OCI-LY7 (cell line): Measurements from ENCODE around the gene MOGAT3. TPM values are rescaled to one million over a fixed set of nuclear protein-coding genes. Genes with fewer than 3 reads are reported as not detected.
A peak's percentile ranks its signal among the peaks of the same experiment; 100 is the strongest.

Experiments used
- BruUV-seq: library from RNA; stranded (reverse); fragments of 400-500 nt; replicated peaks from 2 replicates; lab custom pipeline; 2021; lab: Mats Ljungman, UMichigan
- CTCF ChIA-PET: fragments of 300-600 bp; sonication (Branson Sonifier 250); formaldehyde crosslinking; loops from one replicate; lab custom pipeline; 2022; ENCODE audit warnings: antibody characterized with exemption; ENCODE audit not compliant: unreplicated experiment; lab: Charles Lee
- POLR2A ChIA-PET: fragments of 300-600 bp; sonication (Branson Sonifier 250); formaldehyde crosslinking; loops from one replicate; lab custom pipeline; 2022; ENCODE audit warnings: antibody characterized with exemption; lab: Charles Lee
- DNase-seq: peaks from one replicate; pipeline ENCODE4 v3.0.0-alpha.2; 2015; ENCODE audit warnings: low spot score
- H2AFZ ChIP-seq: fragments of 200-600 bp; sonication (generic), shearing (Covaris generic); 2 replicates; pipeline ENCODE4 v1.6.1; 2014; ENCODE audit warnings: mild to moderate bottlenecking, antibody characterized with exemption, low read length, moderate library complexity
- H3K27ac ChIP-seq: fragments of 200-600 bp; sonication (generic); 2 replicates; pipeline ENCODE4 v1.5.1; 2014; ENCODE audit warnings: mixed run types, low read depth, mild to moderate bottlenecking, moderate library complexity, low read length, inconsistent platforms; ENCODE audit not compliant: poor library complexity, severe bottlenecking
- H3K36me3 ChIP-seq: fragments of 200-600 bp; sonication (generic); 2 replicates; pipeline ENCODE4 v1.6.1; 2014; ENCODE audit warnings: mild to moderate bottlenecking, antibody characterized with exemption, low read length, moderate library complexity, mixed read lengths; ENCODE audit not compliant: insufficient read depth
- H3K4me1 ChIP-seq: fragments of 200-600 bp; sonication (generic); 2 replicates; pipeline ENCODE4 v1.5.1; 2014; ENCODE audit warnings: mild to moderate bottlenecking, low read length; ENCODE audit not compliant: insufficient read depth, poor library complexity, severe bottlenecking
- H3K4me2 ChIP-seq: fragments of 200-600 bp; sonication (generic); 2 replicates; pipeline ENCODE4 v1.6.1; 2014; ENCODE audit warnings: mild to moderate bottlenecking, low read length
- H3K4me3 ChIP-seq: fragments of 200-600 bp; sonication (generic); 2 replicates; pipeline ENCODE4 v1.5.1; 2014; ENCODE audit warnings: mild to moderate bottlenecking, low read depth, low read length; ENCODE audit not compliant: poor library complexity, severe bottlenecking
- H3K79me2 ChIP-seq: fragments of 200-600 bp; sonication (generic); 2 replicates; pipeline ENCODE4 v1.6.1; 2016; ENCODE audit warnings: low read depth, mild to moderate bottlenecking, low read length, moderate library complexity, mixed read lengths; ENCODE audit not compliant: insufficient read depth
- H3K9me2 ChIP-seq: fragments of 200-600 bp; sonication (generic); 2 replicates; pipeline ENCODE4 v1.6.1; 2016; ENCODE audit warnings: mild to moderate bottlenecking, low read length, mixed read lengths; ENCODE audit not compliant: insufficient read depth
- H3K9me3 ChIP-seq: fragments of 200-600 bp; sonication (generic); 2 replicates; pipeline ENCODE4 v1.6.1; 2014; ENCODE audit warnings: mild to moderate bottlenecking, mixed run types, low read length, mixed read lengths
- H4K20me1 ChIP-seq: fragments of 200-600 bp; sonication (generic); 2 replicates; pipeline ENCODE4 v1.6.1; 2014; ENCODE audit warnings: mild to moderate bottlenecking, antibody characterized with exemption, low read length, moderate library complexity, mixed read lengths; ENCODE audit not compliant: insufficient read depth
- CTCF ChIP-seq: fragments of 200-600 bp; sonication (generic); conservative IDR thresholded peaks from 2 replicates; pipeline ENCODE4 v1.5.1; 2014; ENCODE audit warnings: mild to moderate bottlenecking, antibody characterized with exemption, low read length, moderate library complexity, mixed read lengths
- EZH2phosphoT487 ChIP-seq: fragments of 200-600 bp; sonication (generic); IDR thresholded peaks from 2 replicates; pipeline ENCODE4 v1.6.1; 2018; ENCODE audit warnings: low read depth, borderline replicate concordance, mild to moderate bottlenecking, mixed run types, antibody characterized with exemption, low read length, moderate library complexity, mixed read lengths
- intact Hi-C: fragments of 100-400 bp; cut with micrococcal nuclease; formaldehyde crosslinking; loops from one replicate; pipeline ENCODE4 v1.10.0; 2022; ENCODE audit not compliant: unreplicated experiment
- total RNA-seq, 2 experiments: library from RNA; depleted of rRNA in 1 of 2; stranded (reverse); fragments of >200 nt in 1 of 2; shearing (Covaris generic) in 1 of 2; gene quantifications; 2 replicates each; pipeline ENCODE4 v1.2.3, GENCODE V29; 2014 to 2022

MOGAT3 gene
- total RNA-seq, 2 experiments from 2014 or later: not detected

GRCh38 chr7:101172854-101173751 lies 27.7 kb downstream of the MOGAT3 start:
- no peak overlapping the region; the same call in 1 of the 2 replicates for H2AFZ ChIP-seq
- H4K20me1 ChIP-seq: no peaks in the 10 kb centered on the region
- no peak overlapping the region for H3K4me3 ChIP-seq
- no peaks in the 10 kb centered on the region for H3K9me2 ChIP-seq
- no peaks in the 10 kb centered on the region for H3K36me3 ChIP-seq
- H3K27ac ChIP-seq: no peak overlapping the region
- H3K9me3 ChIP-seq: no peaks in the 10 kb centered on the region
- peaks cover 26% of the 10 kb centered on the region for H3K4me1 ChIP-seq
- ChIA-PET CTCF (interaction anchor here (1.1 to 1.4 kb wide), 3 partner anchors 10 to 20 kb away, joined by 3 to 4 read pairs (median 4); no protein-coding TSS in a partner anchor), POLR2A (interaction anchor here (0.6 to 2.0 kb wide), 7 partner anchors 10 to 88 kb away, joined by 3 to 12 read pairs (median 4); partner anchors contain the start of gene TRIM56)
- BruUV-seq: no TSS peak
- no peak for TF ChIP-seq CTCF
- no peak for TF ChIP-seq EZH2phosphoT487
- DNase-seq: no peak
- no peaks in the 10 kb centered on the region for H3K79me2 ChIP-seq
- intact Hi-C loops: no loop called here
- H3K4me2 ChIP-seq: peak overlapping the region; percentile 61

- H3K9me2 ChIP-seq: no peaks in the 10 kb centered on the region
- H3K36me3 ChIP-seq: no peaks in the 10 kb centered on the region
- H3K4me2 ChIP-seq: no peak overlapping the region
- no peaks in the 10 kb centered on the region for H4K20me1 ChIP-seq
- BruUV-seq: no TSS peak
- H3K4me1 ChIP-seq: peaks cover 26% of the 10 kb centered on the region
- TF ChIP-seq CTCF: no peak
- no peak for TF ChIP-seq EZH2phosphoT487
- no peak overlapping the region for H2AFZ ChIP-seq
- ChIA-PET CTCF (no interaction called here), POLR2A (no interaction called here)
- DNase-seq: peak; percentile 53
- intact Hi-C loops: no loop called here
- no peaks in the 10 kb centered on the region for H3K79me2 ChIP-seq
- no peak overlapping the region for H3K27ac ChIP-seq
- no peaks in the 10 kb centered on the region for H3K9me3 ChIP-seq
- H3K4me3 ChIP-seq: no peak overlapping the region
These were observed 28.6 kb downstream of the MOGAT3 start for GRCh38 chr7:101172005-101172853.
